Keratinocyte (primary cell): ENCODE results near the gene TMEM45A. TPM values are rescaled to one million over a fixed set of nuclear protein-coding genes. Genes with fewer than 3 reads are reported as not detected.

Experiments
- DNase-seq: peaks from one replicate; pipeline ENCODE4 v3.0.0-alpha.2; 2011; ENCODE audit warnings: low read depth, missing footprints, low spot score
- FAIRE-seq: peaks from 2 replicates; lab custom pipeline; 2011; peaks lifted over from hg19 to GRCh38; lab: Jason Lieb, UNC
- H2AFZ ChIP-seq: 2 replicates; pipeline ENCODE4 v1.6.0; 2012; ENCODE audit warnings: low read length, control low read depth, inconsistent platforms; ENCODE audit not compliant: control insufficient read depth
- H3K27ac ChIP-seq: 2 replicates; pipeline ENCODE4 v1.5.1; 2011; ENCODE audit warnings: low read length; ENCODE audit not compliant: control insufficient read depth, insufficient read depth
- H3K27me3 ChIP-seq: 3 replicates; pipeline ENCODE4 v1.6.0; 2011; ENCODE audit warnings: low read length; ENCODE audit not compliant: control insufficient read depth, insufficient read depth; ENCODE audit errors: extremely low read depth
- H3K36me3 ChIP-seq, 2 experiments: 2 replicates in 1 of 2; 3 replicates in 1 of 2; pipeline ENCODE4 v1.5.1; 2011; ENCODE audit warnings: low read length in 2 of 2, mild to moderate bottlenecking in 1 of 2; ENCODE audit not compliant: control insufficient read depth in 2 of 2, insufficient read depth in 2 of 2; ENCODE audit errors: extremely low read depth in 1 of 2
- H3K4me1 ChIP-seq: 3 replicates; pipeline ENCODE4 v1.5.1; 2011; ENCODE audit warnings: low read length; ENCODE audit not compliant: control insufficient read depth, insufficient read depth; ENCODE audit errors: extremely low read depth
- H3K4me2 ChIP-seq: 3 replicates; pipeline ENCODE4 v1.6.0; 2011; ENCODE audit warnings: low read depth, low read length; ENCODE audit not compliant: control insufficient read depth, insufficient read depth; ENCODE audit errors: extremely low read depth
- H3K4me3 ChIP-seq, 3 experiments: fragments of 200-600 bp in 1 of 3; sonication (generic) in 1 of 3; 2 replicates in 2 of 3; 3 replicates in 1 of 3; pipeline ENCODE4 v1.5.1; 2011 to 2016; ENCODE audit warnings: low read length in 3 of 3, mild to moderate bottlenecking in 3 of 3, control low read depth in 2 of 3, inconsistent platforms in 1 of 3, low read depth in 1 of 3, mixed read lengths in 1 of 3, mixed run types in 1 of 3, moderate library complexity in 1 of 3; ENCODE audit not compliant: control insufficient read depth in 2 of 3, insufficient read depth in 2 of 3; ENCODE audit errors: extremely low read depth in 1 of 3
- H3K79me2 ChIP-seq: 2 replicates; pipeline ENCODE4 v1.6.0; 2012; ENCODE audit warnings: low read length; ENCODE audit not compliant: control insufficient read depth, insufficient read depth
- H3K9ac ChIP-seq: 3 replicates; pipeline ENCODE4 v1.6.0; 2011; ENCODE audit warnings: low read length; ENCODE audit not compliant: control insufficient read depth, insufficient read depth; ENCODE audit errors: extremely low read depth
- H3K9me1 ChIP-seq: 3 replicates; pipeline ENCODE4 v1.6.0; 2011; ENCODE audit warnings: low read length; ENCODE audit not compliant: control insufficient read depth, insufficient read depth; ENCODE audit errors: extremely low read depth
- H3K9me3 ChIP-seq: 2 replicates; pipeline ENCODE4 v1.5.1; 2012; ENCODE audit warnings: low read depth, low read length; ENCODE audit not compliant: control insufficient read depth
- H4K20me1 ChIP-seq: 3 replicates; pipeline ENCODE4 v1.6.0; 2011; ENCODE audit warnings: low read length; ENCODE audit not compliant: control insufficient read depth, insufficient read depth; ENCODE audit errors: extremely low read depth
- CTCF ChIP-seq, 3 experiments: IDR thresholded peaks in 1 of 3; conservative IDR thresholded peaks in 1 of 3; optimal IDR thresholded peaks in 1 of 3; 2 replicates in 2 of 3; 3 replicates in 1 of 3; pipeline versions ENCODE3 to v1.5.1; 2011; ENCODE audit warnings: low read length in 3 of 3, mild to moderate bottlenecking in 3 of 3, moderate library complexity in 2 of 3, control low read depth in 1 of 3, inconsistent platforms in 1 of 3; ENCODE audit not compliant: insufficient read depth in 2 of 3; ENCODE audit errors: extremely low read depth in 1 of 3
- EZH2 ChIP-seq: IDR thresholded peaks from one replicate; pipeline ENCODE4 v1.6.1; 2012; ENCODE audit warnings: inconsistent platforms, mild to moderate bottlenecking, low read length, moderate library complexity
- dilution Hi-C: fragments of 300-500 bp; cut with MboI; formaldehyde crosslinking; loops from one replicate; pipeline ENCODE4 v1.7.0; 2020; ENCODE audit warnings: low sequenced_read_pairs; ENCODE audit not compliant: extremely low pct_ligation_motif_present
- polyA plus RNA-seq, 5 experiments: library from polyadenylated mRNA; depleted of rRNA in 3 of 5; stranded (reverse) in 3 of 5; stranded (forward) in 1 of 5; unstranded in 1 of 5; fragments of >200 nt; gene quantifications; 1 replicate in 1 of 5; 2 replicates in 3 of 5; 3 replicates in 1 of 5; pipeline versions ENCODE4 v1.2.1 to v1.2.3, GENCODE V29; 2011 to 2012; ENCODE audit warnings: missing spikeins in 2 of 5, low read depth in 1 of 5, low replicate concordance in 1 of 5

TMEM45A gene
- polyA plus RNA-seq, 1 donor (not counting 4 experiments of a cell fraction or from before 2014, with no cell fraction given) = 57.2 TPM

- dilution Hi-C loops = no loop called here
- H3K4me2 ChIP-seq = no peak overlapping the region
- no peak overlapping the region for H3K27ac ChIP-seq
- no peak overlapping the region for H3K9ac ChIP-seq
- no peak overlapping the region for H3K4me3 ChIP-seq
- H3K36me3 ChIP-seq = no peaks in the 10 kb centered on the region
- TF ChIP-seq EZH2 = no peak
- no peak for TF ChIP-seq CTCF (optimal IDR thresholded peaks at IDR 0.05 in 1 of 3, IDR thresholded peaks at IDR 0.05 in 1 of 3, conservative IDR thresholded peaks at IDR 0.05 in 1 of 3; ENCODE audit: extremely low read depth in 1 of 3, insufficient read depth in 2 of 3, low read length in 3 of 3)
- no peak overlapping the region for H2AFZ ChIP-seq
- H3K9me1 ChIP-seq = no peaks in the 10 kb centered on the region
- no peaks in the 10 kb centered on the region for H3K4me1 ChIP-seq
- no peak for FAIRE-seq
- no peak for DNase-seq
- H3K79me2 ChIP-seq = no peaks in the 10 kb centered on the region
- H4K20me1 ChIP-seq = no peaks in the 10 kb centered on the region
- H3K27me3 ChIP-seq = no peaks in the 10 kb centered on the region
- no peaks in the 10 kb centered on the region for H3K9me3 ChIP-seq
These were observed 85.1 kb downstream of the TMEM45A start for GRCh38 chr3:100577382-100578008.

- dilution Hi-C loops = no loop called here
- Histone ChIP-seq H3K9ac (no peak overlapping the region), H4K20me1 (no peaks in the 10 kb centered on the region), H3K9me3 (no peaks in the 10 kb centered on the region), H3K9me1 (no peaks in the 10 kb centered on the region), H2AFZ (no peak overlapping the region), H3K4me1 (no peaks in the 10 kb centered on the region), H3K4me3 (no peak overlapping the region), H3K27me3 (no peaks in the 10 kb centered on the region), H3K79me2 (no peaks in the 10 kb centered on the region), H3K4me2 (no peak overlapping the region), H3K27ac (no peak overlapping the region), H3K36me3 (no peaks in the 10 kb centered on the region)
- FAIRE-seq (peak; percentile 17), DNase-seq (no peak)
- no peak for TF ChIP-seq CTCF (optimal IDR thresholded peaks at IDR 0.05 in 1 of 3, IDR thresholded peaks at IDR 0.05 in 1 of 3, conservative IDR thresholded peaks at IDR 0.05 in 1 of 3; ENCODE audit: extremely low read depth in 1 of 3, insufficient read depth in 2 of 3, low read length in 3 of 3)
- TF ChIP-seq EZH2 = no peak
These were observed 86.2 kb downstream of the TMEM45A start for GRCh38 chr3:100578646-100579045.
